ENCODE results near the gene NOD1.
A peak's percentile ranks its signal among the peaks of the same experiment; 100 is the strongest.
"Not testable (repeated sequence)": the region's sequence is repeated elsewhere in the genome, so short reads cannot be mapped to it uniquely, and the experiment has no call there.

The NOD1 gene

GRCh38 chr7:30504301-30505173 is 26.0 kb upstream of the NOD1 start, which contains the start of gene GGCT:
Gene GGCT (minus strand): TSS chr7:30504829. CDS start chr7:30504709, 120 bp downstream.
- DNase-seq (ENCODE audit: low read depth in 2 of 2): peak; percentile 96

- DNase-seq (ENCODE audit: low read depth in 2 of 2): no peak
These were observed 25.0 kb upstream of the NOD1 start for GRCh38 chr7:30503274-30504212.

GRCh38 chr7:30502470-30503251 is 24.1 kb upstream of the NOD1 start:
- no peak for DNase-seq (ENCODE audit: low read depth in 2 of 2)

- no peak for DNase-seq (ENCODE audit: low read depth in 2 of 2)
These were observed 22.7 kb upstream of the NOD1 start for GRCh38 chr7:30501264-30501663.

DNA sequence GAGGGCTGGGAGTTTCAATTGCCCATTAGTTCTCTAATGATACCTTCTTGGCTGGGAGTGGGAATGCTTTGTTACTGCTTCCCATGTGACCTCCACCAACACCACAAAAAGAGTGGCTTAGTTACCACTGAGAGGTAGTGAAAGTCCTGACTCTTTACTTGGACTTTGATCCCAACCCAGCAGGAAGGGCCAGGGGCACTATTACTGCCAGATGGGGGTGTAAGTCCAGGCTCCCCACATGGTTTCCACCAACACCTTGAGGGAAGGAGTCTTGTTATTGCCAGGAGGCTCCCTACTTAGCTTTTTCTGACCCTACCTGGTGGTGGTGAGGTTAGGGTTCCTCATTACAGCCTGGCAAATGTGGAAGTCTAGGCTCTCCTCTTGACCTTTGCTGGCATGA is 14.6 kb upstream of the NOD1 start:
- DNase-seq (ENCODE audit: low read depth in 2 of 2): no peak

DNA sequence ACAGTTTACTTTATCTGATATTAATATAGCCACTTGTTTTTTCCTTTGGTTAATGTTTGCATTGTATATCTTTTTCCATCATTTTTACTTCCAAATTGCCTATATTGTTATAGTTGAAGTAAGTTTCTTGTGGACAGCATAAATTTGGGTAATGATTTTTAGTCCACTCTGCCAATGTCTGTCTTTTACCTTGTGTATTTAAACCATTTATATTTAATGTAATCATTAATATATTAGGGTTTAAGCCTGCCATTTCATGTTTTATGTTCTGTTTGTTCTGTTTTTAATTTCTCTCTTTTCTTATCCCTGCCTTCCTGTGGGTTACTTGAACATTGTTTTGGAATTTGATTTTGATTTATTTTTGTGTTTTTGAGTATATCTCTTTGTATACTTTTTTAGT is 12.8 kb upstream of the NOD1 start:
- no peak for DNase-seq (ENCODE audit: low read depth in 2 of 2)

- no peak for DNase-seq (ENCODE audit: low read depth in 2 of 2)
These were observed 8.8 kb upstream of the NOD1 start for GRCh38 chr7:30487371-30487770.

GRCh38 chr7:30485667-30486066 is 7.1 kb upstream of the NOD1 start:
- no peak for DNase-seq (ENCODE audit: low read depth in 2 of 2)

DNA sequence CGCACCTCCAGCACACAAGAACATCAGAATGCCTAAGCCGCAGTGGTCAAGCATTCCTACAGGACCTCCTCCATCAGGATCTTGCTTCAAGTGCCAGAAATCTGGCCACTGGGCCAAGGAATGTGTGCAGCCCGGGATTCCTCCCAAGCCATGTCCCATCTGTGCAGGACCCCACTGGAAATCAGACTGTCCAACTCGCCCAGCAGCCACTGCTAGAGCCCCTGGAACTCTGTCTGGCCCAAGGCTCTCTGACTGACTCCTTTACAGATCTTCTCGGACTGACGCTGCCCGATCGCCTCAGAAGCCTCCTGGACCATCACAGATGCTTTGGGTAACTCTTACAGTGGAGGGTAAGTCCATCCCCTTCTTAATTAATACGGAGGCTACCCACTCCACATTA is 2.8 kb upstream of the NOD1 start:
- DNase-seq (ENCODE audit: low read depth in 2 of 2): not testable (repeated sequence)

DNA sequence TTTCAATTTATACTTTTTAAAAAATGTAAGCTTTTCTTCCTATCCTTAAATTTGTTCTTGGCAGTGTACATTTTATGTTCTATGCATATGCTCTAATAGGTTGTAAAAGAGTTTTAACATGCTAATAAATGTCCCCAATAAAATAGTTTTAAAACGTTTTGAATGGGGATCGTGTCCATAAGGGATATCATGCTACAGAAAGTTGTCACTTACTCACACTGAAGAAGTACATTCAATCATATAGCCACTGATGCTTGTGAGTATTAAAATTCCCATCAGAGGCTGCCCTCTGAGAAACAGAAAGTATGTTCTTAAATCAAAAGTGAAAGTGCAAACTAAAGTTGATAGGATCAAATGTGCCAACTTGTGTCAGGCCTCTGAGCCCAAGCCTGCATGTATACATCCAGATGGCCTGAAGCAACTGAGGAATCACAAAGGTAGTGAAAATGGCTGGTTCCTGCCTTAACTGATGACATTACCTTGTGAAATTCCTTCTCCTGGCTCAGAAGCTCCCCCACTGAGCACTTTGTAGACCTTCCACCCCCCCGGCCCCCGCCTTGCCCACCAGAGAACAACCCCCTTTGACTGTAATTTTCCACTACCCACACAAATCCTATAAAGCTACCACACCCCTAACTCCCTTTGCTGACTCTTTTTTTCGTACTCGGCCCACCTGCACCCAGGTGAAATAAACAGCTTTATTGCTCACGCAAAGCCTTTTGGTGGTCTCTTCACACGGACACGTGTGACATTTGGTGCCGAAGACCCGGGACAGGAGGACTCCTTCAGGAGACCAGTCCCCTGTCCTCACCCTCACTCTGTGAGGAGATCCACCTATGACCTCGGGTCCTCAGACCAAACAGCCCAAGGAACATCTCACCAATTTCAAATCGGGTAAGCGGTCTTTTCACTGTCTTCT is 877 bp upstream of the NOD1 start:
- no peak for DNase-seq (ENCODE audit: low read depth in 2 of 2)

- DNase-seq (ENCODE audit: low read depth in 2 of 2): no peak
These were observed 2.0 kb downstream of the NOD1 start for GRCh38 chr7:30476459-30477145.

GRCh38 chr7:30475580-30475979 is 3.0 kb downstream of the NOD1 start:
- no peak for DNase-seq (ENCODE audit: low read depth in 2 of 2)

- no peak for DNase-seq (ENCODE audit: low read depth in 2 of 2)
These were observed 3.7 kb downstream of the NOD1 start for GRCh38 chr7:30474893-30475292.

DNA sequence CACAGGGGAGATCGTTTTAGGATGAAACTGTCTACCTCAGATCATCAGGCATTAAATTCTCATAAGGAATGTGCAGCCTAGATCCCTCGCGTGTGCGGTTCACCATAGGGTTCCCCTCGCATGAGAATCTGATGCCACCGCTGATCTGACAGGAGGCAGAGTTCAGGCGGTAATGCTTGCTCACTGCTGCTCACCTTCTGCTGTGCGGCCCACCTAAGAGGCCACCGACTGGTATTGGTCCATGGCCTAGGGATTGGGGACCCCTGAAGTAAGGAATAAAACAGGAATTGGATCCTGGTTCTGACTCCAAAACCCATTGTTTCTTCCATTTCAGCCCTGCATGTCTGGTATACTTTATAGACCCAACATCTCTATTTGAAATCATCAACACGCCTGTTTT is 4.1 kb downstream of the NOD1 start:
- DNase-seq (ENCODE audit: low read depth in 2 of 2): no peak

- no peak for DNase-seq (ENCODE audit: low read depth in 2 of 2)
These were observed 4.7 kb downstream of the NOD1 start for GRCh38 chr7:30473903-30474302.

GRCh38 chr7:30472784-30473775 is 5.5 kb downstream of the NOD1 start:
- DNase-seq (ENCODE audit: low read depth in 2 of 2): no peak

DNA sequence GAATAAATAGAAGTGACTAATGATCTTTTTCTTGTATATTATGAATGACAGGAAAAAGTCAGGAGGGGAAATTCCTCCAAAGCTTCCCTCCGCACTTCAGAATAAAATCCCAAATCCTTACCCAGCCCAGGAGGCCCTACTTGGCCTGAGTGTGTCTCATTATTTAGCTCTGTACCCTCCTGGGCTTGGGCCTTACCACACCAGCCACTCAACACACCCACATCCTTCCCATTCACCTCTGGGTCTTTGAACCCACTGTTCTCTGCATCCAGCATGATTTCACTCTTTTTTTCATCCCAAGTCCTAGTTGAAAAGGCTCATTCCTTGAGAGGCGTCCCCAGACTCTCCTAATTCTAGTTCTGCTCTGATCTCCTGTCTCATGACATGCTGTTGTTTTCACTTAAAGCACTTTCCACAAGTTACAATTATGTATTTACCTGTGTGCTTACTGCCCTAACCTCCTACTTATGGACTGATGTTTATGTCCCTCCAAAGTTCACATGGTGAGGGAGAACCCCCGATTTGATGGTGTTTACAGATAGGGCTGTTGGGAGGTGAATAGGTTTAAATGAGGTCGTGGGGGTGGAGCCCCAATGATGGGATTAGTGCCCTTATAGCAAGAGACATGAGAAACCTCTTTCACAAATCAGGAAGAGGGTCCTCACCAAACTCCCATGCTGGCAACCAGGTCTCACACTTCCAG is 6.4 kb downstream of the NOD1 start:
- DNase-seq (ENCODE audit: low read depth in 2 of 2): no peak

- no peak for DNase-seq (ENCODE audit: low read depth in 2 of 2)
These were observed 7.4 kb downstream of the NOD1 start for GRCh38 chr7:30471205-30471604.

Data from stimulated activated CD8-positive, alpha-beta memory T cell treated with anti-CD3 and anti-CD28 coated beads, Interleukin-7, amount 100 ng/mL, for 4 hours (primary cell).